Measurements from ENCODE around the gene LENG1.

LENG1 gene

DNA sequence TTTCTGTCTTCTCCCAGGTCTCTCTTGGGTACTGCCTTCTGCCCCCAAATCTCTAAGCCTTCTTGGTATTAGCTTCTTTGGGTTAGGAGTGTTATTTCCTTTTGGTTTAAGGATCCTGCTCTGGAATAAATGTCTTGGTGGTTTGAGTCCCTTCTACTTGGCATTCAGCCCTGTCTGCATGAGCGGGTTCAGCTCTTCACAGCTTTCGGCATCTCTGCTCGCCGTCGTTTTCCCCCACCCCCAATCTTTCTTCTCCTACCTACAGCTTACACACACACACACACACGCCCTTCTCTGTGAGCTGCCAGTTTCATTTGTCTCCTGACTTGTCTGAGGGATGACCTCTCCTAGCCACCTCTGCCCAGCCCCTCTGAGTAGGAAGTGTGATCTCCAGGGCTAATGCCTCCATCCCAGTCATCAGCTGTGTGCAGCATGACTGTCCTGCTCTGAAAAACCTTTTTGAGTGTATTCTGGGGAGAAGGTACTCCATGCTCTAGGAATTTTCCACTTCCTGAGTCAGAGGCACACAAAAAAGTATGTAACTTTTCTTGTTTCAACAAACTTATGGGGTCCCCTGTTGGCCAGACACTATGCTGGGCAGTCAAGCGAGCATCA is 17.2 kb downstream of the LENG1 start:
- no peak for DNase-seq (ENCODE audit: extremely low read depth in 1 of 2, low read depth in 1 of 2)

DNA sequence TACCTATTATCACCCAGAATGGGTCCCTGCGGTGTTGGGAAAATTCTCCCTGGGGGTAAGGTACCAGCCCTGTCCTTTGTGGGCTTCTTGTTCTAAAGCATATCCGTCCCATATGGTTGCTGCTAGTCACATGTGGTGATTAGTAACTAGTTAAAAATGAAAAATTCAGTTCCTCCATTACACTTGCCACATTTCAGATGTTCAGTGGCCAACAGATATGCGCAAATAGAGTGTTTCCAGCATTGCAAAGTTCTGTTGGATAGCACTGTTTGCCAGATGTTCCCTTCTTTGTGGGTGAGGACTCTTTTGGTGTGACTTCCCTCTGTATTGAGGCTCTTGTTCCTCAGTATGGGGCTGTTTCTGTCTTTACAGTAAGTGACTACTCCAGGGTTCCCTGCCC is 18.2 kb downstream of the LENG1 start:
- no peak for DNase-seq (ENCODE audit: extremely low read depth in 1 of 2, low read depth in 1 of 2)

DNA sequence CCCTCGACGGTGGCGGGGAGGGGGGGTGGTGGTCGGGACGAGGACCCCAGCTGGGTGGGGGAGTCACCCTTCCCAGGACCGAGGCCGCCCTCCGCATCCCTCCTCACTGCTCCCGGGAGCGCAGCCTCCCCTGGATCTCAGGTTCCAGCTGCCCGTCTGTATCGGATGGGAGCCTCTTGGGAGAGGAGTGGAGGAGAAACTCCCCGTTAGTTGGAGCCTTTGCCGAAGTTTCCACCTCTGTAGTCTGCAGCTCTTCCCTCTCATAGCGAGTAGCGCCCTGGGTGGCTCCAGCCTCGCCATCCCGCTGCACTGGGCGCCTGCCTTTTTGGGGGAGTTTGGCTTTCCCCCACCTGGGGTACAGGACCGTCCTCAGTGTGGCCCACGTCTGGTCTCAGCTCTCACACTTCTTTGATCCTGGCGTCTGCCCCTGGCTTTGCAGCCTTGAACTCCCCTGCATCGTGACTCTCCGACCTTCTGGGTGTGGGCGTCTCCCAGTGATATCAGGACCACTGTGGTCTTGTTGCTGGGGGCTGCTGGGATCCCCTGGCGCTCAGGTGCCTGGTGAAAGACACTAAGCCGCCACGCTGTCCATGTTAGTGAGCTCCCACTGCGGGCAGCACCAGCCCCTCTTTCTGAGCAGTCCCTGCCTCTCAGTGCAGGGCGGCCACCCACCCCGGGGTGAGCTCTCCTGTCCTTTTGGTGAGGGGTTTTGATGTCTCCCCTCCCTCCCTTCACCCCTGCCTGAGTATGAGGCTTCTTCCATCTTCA is 20.8 kb downstream of the LENG1 start:
- DNase-seq (ENCODE audit: extremely low read depth in 1 of 2, low read depth in 1 of 2) = peak; percentile 20 to 50

DNA sequence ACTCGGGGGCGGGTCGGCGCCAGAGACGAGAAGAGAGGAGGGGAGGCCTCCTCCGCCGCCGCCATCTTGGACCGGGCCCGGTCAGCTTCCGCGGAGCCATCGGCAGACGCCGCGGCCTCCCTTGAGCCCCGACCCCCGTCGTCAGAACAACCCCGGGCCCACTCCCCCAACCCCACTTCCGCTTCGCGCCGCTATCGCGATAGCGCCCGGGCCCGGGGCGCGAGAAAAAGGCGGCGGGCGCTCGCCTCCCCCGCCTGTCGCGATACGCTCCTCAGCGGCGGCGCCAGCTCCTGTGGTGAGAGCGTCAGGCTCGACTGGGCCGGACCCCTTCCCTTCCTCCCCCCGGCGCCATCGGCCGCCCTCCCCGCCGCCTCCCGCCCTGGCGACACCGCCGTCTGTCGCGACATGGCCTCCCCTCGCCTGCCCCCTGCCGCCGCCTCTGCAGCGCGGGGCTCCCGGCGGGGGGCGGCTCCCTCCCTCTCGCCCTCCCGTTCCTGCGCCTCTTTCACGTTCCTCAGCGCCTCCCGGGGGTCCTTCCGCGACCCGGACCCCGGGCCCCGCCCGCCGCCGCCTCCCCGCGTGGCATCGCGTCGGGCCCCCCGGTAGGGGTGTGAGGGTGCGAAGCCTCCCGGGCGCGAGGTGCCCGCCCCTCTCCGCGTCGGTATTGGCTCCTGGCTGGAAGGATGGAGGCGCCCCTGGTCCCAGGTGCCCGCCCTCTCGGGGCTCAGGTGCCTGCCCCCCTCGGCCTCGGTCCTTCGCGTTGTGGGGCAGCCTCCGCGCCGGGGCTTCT is 21.6 kb downstream of the LENG1 start, which contains the start of gene CNOT3:
CNOT3 (plus strand) TSS at position 64 of the 790 bp plus-strand sequence. CDS start 5,217 bp downstream, outside the sequence.
- no peak for DNase-seq (ENCODE audit: extremely low read depth in 1 of 2, low read depth in 1 of 2)

DNA sequence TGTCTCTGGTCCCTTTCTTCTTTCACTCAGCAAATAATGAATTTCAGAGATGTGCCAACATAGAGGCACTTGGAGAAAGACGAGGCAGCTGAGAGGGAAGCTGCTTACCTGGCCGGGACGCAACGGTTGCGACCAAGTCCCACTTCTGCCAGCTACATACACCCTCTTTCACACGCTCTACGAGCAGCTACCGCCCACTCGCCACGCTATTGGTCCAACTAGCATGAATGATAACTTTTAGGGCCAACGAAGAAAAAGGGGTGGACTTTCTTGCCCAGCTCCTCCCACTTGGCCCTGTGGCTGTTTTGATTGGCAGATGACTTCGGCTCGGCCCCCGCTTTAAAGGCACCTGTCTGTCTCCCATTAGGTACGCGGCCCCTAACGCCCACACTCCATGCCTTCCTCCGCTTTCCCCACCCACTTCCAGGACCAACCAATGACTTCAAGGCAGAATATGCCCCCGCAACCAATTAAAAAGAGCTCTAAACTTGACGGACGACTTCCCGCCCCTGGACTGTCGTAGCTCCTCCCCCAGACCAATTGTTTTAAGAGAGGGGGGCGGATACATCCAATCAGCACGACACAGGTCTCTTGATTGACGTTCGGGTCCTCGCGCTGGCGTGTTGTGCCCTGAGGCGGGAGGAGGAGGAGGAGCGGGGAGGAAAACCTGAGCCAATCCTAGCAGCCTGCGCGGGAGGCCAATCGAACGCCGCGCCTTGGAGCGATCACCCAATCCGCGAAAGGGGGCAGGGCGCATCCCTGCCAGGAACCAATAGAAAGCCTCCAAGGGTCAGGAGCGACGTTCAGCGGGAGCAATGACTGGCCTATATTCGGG is 22.4 kb downstream of the LENG1 start:
- DNase-seq (ENCODE audit: extremely low read depth in 1 of 2, low read depth in 1 of 2) = peak; percentile 98 to 99

DNA sequence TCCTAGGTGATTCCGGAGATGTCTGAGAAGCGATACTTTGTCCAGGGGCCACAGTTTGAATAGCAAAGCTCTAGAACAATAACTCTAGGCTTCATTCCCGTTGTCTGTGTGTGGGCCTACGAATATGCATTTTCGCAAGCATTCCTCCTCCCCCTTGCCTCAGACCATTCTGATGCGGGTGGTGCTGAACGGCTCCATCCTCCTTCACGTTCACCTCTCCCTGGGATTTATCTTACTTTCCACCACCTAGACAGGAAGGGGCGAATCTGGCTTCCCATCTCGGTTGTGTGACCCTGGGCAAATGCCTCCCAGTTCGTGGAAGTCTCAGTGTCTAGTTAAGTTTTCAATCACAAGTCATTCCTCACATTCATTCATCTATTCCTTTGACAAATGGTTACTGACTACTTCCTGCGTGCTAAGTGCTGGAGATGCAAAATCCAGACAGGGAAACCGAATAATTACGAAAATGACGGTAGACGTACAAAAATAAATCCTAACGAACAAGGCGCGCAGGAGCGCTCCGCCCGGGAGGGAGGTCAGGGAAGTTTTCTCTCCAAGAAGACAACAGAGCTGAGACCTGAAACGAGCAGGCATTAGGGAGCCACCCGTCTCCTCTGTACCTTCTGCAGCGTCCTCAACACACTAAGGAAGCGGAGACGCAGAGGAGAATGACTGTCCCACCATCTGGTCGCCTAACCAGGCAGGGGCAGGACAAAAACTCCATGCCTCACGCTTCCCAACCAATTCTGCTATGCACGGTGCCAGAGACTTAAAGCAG is 23.2 kb downstream of the LENG1 start:
- no peak for DNase-seq (ENCODE audit: extremely low read depth in 1 of 2, low read depth in 1 of 2)

DNA sequence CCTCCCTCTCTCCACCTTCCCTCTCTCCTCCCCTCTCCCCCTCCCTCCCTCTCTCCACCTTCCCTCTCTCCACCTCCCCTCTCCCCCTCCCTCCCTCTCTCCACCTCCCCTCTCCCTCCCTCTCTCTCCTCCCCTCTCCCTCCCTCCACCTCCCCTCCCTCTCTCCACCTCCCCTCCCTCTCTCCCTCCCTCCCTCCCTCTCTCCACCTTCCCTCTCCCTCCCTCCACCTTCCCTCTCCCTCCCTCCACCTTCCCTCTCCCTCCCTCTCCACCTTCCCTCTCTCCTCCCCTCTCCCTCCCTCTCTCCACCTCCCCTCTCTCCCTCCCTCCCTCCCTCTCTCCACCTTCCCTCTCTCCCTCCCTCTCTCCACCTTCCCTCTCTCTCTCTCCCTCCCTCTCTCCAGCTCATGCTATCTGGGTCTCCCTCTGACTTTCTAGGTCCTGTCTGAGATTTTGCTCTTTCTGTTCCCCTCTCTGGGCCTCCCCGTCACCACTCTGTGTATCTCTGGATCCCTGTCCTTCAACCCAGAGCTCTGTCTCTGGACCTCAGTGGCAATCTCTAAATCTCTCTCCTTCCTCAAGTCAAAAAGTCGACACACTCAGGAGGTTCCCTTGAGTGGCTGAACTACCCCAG is 25.4 kb downstream of the LENG1 start:
- DNase-seq (ENCODE audit: extremely low read depth in 1 of 2, low read depth in 1 of 2) = no peak

DNA sequence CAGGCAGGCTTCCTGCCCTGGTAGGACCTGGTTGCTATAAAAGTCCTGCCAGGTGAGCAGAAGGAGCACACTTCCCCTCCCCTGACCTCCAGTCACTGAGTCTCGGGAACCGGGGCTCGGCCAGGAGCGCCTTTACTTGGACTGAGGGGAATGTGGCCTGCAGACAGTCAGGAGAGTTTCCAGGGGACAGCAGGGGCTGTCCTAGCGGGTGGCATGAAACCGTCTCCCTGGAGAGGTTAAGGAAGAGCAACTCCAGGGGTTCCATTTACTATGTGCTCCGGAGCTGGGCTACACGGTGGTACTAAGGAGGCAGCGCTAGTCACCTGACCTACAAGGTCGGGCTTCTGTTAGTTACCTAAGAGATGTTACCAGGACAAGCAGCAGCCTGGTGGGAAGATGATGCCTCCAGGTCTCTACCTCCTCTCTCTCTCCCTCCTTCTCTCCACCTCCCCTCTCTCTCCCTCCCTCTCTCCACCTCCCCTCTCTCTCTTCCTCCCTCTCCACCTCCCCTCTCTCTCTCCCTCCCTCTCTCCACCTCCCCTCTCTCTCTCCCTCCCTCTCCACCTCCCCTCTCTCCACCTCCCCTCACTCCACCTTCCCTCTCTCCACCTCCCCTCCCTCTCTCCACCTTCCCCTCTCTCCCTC is 26.1 kb downstream of the LENG1 start:
- no peak for DNase-seq (ENCODE audit: extremely low read depth in 1 of 2, low read depth in 1 of 2)

DNA sequence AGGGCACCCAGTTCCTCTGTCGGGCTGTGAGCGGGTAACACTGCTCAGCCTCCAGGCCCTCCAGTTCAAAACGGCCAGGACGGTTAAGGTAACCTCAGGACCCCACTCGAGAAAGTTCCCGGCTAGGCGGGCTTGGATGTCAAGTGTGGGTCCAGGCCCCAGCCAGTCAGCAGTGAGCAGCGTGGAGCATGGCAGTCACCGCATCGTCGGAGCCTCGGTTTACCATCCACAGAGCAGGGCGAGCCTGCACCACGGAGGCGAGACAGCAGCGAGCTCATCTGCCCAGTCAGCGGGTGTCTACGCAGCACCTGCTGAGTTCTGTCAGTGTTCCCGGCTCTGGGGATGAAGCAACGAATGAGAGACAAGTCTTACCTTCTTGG is 29.9 kb downstream of the LENG1 start:
- no peak for DNase-seq (ENCODE audit: extremely low read depth in 1 of 2, low read depth in 1 of 2)

DNA sequence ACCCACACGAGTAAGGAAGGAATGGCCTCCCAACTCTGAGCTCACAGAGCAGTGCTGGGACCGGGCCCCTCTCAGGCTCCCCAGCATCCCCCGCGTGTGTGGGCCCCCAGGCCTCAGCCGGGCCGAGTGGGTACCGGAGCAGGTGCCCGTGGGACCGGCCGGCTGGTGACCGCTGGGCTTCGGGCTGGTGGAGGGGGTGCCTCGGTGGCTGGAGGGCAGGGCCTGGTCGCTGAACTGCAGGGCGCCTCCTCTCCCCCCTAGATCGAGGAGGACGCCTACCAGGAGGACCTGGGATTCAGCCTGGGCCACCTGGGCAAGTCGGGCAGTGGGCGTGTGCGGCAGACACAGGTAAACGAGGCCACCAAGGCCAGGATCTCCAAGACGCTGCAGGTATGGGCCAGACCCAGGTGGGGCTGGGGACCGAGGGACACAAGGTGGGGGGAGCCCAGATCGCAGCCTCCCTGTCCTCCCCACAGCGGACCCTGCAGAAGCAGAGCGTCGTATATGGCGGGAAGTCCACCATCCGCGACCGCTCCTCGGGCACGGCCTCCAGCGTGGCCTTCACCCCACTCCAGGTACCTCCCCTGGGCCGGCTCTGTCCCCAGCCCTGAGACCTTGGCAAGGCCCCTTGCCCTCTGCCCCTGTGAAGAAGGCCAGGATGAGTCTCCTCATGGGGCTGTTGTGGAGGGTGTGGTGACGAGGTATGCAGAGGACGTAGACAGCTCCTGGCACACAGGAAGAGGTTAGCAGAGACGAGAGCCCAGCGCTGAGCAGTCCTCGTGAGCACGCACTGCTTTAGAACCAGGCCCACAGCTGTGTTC is 30.5 kb downstream of the LENG1 start:
- DNase-seq (ENCODE audit: extremely low read depth in 1 of 2, low read depth in 1 of 2) = no peak

DNA sequence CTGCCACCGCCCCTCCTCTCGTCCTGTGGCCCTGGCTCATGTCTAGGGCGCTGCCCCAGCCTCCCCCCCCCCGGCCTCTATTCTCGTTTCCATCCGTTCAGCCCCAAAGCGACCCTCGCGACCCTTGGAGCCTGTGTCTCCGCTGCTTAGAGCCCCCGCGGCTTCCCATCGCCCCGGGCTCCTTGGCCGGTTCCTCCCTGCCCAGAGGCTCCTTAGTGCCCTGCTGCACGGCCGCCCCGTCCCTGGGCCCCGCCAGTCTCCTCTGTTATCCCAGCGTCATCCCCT is 31.1 kb downstream of the LENG1 start:
- DNase-seq (ENCODE audit: extremely low read depth in 1 of 2, low read depth in 1 of 2) = no peak

DNA sequence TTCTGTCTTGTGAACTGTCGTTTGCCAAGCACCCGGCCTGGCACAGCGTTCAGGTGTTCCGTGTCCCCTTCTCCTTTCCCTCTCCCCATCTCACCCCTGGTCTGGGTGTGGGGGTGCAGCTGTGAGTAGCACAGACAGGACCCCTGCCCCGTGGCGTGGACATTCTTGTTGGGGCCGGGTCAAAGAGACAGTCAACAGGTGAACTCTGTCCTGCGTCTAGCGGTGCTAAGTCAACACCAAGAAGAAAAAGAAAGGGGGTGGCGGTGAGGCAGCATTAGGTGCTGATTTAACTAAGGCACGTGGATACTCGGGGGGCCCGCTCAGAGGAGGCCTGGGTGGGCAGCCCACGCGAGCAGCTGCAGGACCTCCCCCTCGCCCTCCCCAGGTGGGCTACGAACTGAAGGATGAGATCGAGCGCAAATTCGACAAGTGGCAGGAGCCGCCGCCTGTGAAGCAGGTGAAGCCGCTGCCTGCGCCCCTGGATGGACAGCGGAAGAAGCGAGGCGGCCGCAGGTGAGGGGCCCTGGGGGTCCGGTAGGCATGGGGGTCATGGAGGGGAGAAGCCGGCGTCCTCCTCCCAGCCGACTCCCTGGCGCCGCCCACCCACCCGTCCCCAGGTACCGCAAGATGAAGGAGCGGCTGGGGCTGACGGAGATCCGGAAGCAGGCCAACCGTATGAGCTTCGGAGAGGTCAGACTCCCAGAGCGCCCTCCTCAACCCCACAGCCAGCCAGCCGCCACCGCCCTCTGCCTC is 31.7 kb downstream of the LENG1 start:
- DNase-seq (ENCODE audit: extremely low read depth in 1 of 2, low read depth in 1 of 2) = no peak

DNA sequence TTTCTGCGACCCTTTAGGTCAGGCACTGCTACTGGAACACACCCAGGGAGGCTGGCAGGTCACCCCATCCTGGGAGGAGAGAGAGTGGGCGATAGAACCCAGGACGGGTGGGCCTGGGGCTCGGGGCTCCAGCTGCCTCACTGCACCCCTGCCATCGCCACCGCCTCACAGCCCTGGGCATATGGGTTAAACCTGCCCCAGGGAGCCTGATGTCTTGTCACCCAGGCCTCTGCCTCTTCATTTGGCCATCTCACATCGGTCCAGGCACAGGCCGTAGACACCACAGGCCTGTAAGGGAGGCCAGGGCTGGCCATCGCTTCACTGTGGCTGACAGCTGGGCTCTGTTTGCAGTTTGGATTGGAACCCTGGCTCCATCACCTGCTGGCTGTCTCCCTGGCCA is 33.8 kb downstream of the LENG1 start:
- no peak for DNase-seq (ENCODE audit: extremely low read depth in 1 of 2, low read depth in 1 of 2)

DNA sequence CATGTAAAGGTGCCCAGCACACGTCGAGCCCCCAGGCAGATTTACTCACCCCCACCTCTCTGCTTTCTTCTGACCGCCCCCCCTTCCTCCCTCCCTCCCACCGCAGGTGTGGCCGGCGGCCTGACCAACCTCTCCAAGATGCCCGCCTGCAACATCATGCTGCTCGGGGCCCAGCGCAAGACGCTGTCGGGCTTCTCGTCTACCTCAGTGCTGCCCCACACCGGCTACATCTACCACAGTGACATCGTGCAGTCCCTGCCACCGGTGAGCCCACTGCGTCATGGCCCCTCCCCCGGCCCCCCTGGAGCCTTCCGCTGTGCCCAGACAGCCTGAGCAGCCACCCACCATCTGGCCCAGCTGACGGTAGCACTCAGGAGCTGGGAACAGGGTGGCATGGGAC is 35.1 kb downstream of the LENG1 start:
- DNase-seq (ENCODE audit: extremely low read depth in 1 of 2, low read depth in 1 of 2) = no peak

DNA sequence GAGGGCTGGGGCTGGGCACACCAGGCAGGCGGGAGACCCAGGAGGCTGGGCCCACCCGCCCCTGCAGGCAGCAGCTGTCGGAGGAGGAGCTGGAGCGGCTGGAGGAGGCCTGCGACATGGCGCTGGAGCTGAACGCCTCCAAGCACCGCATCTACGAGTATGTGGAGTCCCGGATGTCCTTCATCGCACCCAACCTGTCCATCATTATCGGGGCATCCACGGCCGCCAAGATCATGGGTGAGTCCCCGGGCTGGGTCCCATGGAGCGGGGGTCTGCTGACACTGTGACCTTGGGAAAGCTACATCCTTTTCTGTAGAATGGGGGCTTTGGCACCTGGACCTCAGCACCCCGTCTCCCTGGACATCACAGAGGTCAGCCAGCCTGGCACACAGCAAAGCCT is 35.8 kb downstream of the LENG1 start:
- DNase-seq (ENCODE audit: extremely low read depth in 1 of 2, low read depth in 1 of 2) = no peak

DNA sequence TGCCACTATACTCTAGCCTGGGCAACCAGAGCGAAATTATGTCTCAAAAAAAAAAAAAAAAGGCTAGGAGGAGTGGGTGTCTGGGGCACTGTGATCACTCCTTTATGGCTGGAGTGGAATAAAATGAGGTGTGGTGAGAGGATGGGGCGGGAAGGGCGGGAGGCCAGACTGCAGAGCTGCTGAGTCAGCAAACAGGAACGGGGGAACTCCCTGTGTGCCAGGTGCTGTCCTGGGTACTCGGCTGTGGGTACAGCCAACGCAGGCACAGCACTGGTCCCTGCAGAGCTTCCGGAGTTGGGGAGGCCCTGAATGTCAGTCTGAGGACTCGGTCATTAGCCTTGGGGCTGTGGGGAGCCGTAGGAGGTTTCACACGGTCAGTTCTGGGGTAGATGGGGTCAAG is 38.3 kb downstream of the LENG1 start:
- no peak for DNase-seq (ENCODE audit: extremely low read depth in 1 of 2, low read depth in 1 of 2)

DNA sequence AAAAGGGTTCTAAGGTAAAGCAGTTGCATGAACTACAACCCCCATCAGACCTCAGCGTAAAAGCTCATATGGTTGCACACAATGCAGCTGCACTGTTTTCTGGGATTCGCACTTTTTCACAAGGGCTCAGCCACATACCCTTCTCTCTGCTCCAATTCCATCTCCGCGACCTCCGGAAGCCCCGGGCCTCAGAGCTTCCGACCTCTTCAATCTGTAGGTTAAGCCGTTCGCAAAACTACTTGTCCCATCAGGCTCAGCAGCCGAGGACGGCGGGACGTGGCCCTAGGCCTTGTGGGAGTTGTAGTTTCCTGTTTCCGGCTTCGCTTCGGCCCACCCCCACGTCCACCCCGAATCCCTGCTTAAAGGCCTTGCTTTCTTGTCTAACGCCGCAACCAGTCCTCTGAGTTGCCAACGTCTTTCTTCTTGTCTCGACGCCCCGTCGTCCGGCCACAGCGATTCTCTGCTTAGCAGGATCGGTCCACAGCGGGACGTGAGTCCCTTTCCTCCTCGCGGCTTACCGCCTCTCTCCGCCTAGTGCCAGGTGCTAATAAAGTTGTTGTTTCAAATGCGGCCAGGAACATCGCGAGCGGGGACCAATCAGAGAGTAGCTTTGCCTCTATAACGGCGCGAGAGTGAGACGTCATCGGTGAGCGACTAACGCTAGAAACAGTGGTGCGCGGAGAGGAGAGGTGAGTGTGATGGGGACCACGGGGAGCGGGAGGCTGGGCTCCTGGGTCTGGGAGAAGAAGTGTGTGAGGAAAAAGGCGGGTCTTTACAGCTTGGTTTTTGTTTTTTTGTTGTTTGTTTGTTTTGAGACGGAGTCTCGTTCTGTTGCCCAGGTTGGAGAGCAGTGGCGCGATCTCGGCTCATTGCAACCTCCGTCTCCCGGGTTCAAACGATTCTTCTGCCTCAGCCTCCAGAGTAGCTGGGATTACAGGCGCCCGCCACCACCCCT is 44.1 kb downstream of the LENG1 start, which contains the start of the genes PRPF31 and TFPT:
PRPF31 (plus strand) TSS at position 646 of the 955 bp plus-strand sequence. CDS start 2,525 bp downstream, outside the sequence.
TFPT (minus strand) TSS at position 549 of the 955 bp plus-strand sequence; CDS start at position 161, 388 bp downstream.
- peak; percentile 89 to 96 for DNase-seq (ENCODE audit: extremely low read depth in 1 of 2, low read depth in 1 of 2)

Data from stimulated activated CD8-positive, alpha-beta memory T cell treated with anti-CD3 and anti-CD28 coated beads, Interleukin-7, amount 100 ng/mL, for 48 hours (primary cell).